PC-3 (cell line): ENCODE measurements around the gene TAPBPL.

Experiments
- CTCF ChIP-seq: fragments of 300-600 bp; sonication (generic); conservative IDR thresholded peaks from 2 replicates; pipeline ENCODE4 v1.5.1; 2017; ENCODE audit warnings: antibody characterized with exemption, low read depth, mild to moderate bottlenecking, low read length
- EZH2 ChIP-seq: fragments of 300-600 bp; sonication (generic); IDR thresholded peaks from one replicate; pipeline ENCODE4 v1.6.1; 2017; ENCODE audit warnings: antibody characterized with exemption, mild to moderate bottlenecking, low read length; ENCODE audit not compliant: unreplicated experiment

- TF ChIP-seq EZH2 (no peak), CTCF (no peak)
Measured at GRCh38 chr12:6430124-6430989, 21.5 kb upstream of the TAPBPL start.
